ENCODE measurements around the gene IL17RD. TPM values are rescaled to one million over a fixed set of nuclear protein-coding genes. Genes with fewer than 3 reads are reported as not detected.

Gene IL17RD
- total and polyA plus RNA-seq, 11 donors: 1.4 to 11.3 (median 5.4) TPM

GRCh38 chr3:57120451-57121174 lies 44.5 kb downstream of the IL17RD start:
- ATAC-seq (peak in 3 of 4 donors; percentile 7 to 54 (median 50)), DNase-seq (no peak)
- Histone ChIP-seq H3K9me3 (no peaks in the 10 kb centered on the region), H3K4me3 (no peak overlapping the region), H3K36me3 (no peaks in the 10 kb centered on the region), H3K27ac (peak overlapping the region in 1 of 12 donors; percentile 71), H3K4me1 (peaks cover 0 to 15% (median 5%) of the 10 kb centered on the region in 12 donors), H3K27me3 (no peaks in the 10 kb centered on the region)
- TF ChIP-seq CTCF (IDR thresholded peaks at IDR 0.05): no peak
- intact Hi-C loops (cut with DNase I): loop anchor here in 1 of 10 donors (5.0 kb wide), 1 partner anchor 37 kb away; no protein-coding TSS in a partner anchor
- 34 to 46% (median 42%) methylated on average over 10 of the region's 10 CpGs for WGBS, 4 donors

- Histone ChIP-seq H3K27ac (peak overlapping the region in 1 of 12 donors; percentile 71), H3K4me3 (no peak overlapping the region), H3K36me3 (no peaks in the 10 kb centered on the region), H3K27me3 (no peaks in the 10 kb centered on the region), H3K4me1 (peaks cover 0 to 15% (median 5%) of the 10 kb centered on the region in 12 donors), H3K9me3 (no peaks in the 10 kb centered on the region)
- peak in 2 of 4 donors; percentile 17 to 50 for ATAC-seq
- intact Hi-C loops (cut with DNase I): loop anchor here in 1 of 10 donors (5.0 kb wide), 1 partner anchor 37 kb away; no protein-coding TSS in a partner anchor
- TF ChIP-seq POLR2A (IDR thresholded peaks at IDR 0.05): no peak
- no peak for TF ChIP-seq CTCF (IDR thresholded peaks at IDR 0.05)
- 54 to 72% (median 60%) methylated on average over 3 of the region's 3 CpGs for WGBS, 4 donors
- no peak for DNase-seq
Observed at GRCh38 chr3:57120040-57120439, 45.1 kb downstream of the IL17RD start.

GRCh38 chr3:57118254-57118653 lies 46.9 kb downstream of the IL17RD start:
- no peak for ATAC-seq
- Histone ChIP-seq H3K27me3 (no peaks in the 10 kb centered on the region), H3K9me3 (no peaks in the 10 kb centered on the region), H3K27ac (peak overlapping the region in 1 of 12 donors; percentile 1), H3K4me3 (no peak overlapping the region), H3K36me3 (peaks cover 0 to 14% (median 0%) of the 10 kb centered on the region in 9 donors), H3K4me1 (peaks cover 0 to 15% (median 5%) of the 10 kb centered on the region in 12 donors)
- 37 to 49% (median 44%) methylated on average over 3 of the region's 3 CpGs for WGBS, 4 donors
- no peak for DNase-seq
- intact Hi-C loops (cut with DNase I): no loop called here
- TF ChIP-seq CTCF (IDR thresholded peaks at IDR 0.05): no peak
- no peak for TF ChIP-seq POLR2A (IDR thresholded peaks at IDR 0.05)

GRCh38 chr3:57116501-57116900 lies 48.7 kb downstream of the IL17RD start:
- H3K27ac ChIP-seq: no peak overlapping the region
- H3K9me3 ChIP-seq: no peaks in the 10 kb centered on the region
- H3K4me1 ChIP-seq: peaks cover 0 to 15% (median 5%) of the 10 kb centered on the region in 12 donors
- WGBS, 4 donors: 91 to 100% (median 98%) methylated on average over 3 of the region's 3 CpGs
- intact Hi-C loops (cut with DNase I): no loop called here
- no peak overlapping the region for H3K4me3 ChIP-seq
- no peak for TF ChIP-seq CTCF (IDR thresholded peaks at IDR 0.05)
- TF ChIP-seq POLR2A (IDR thresholded peaks at IDR 0.05): no peak
- ATAC-seq (no peak), DNase-seq (no peak)
- H3K27me3 ChIP-seq: no peaks in the 10 kb centered on the region
- peaks cover 0 to 23% (median 0%) of the 10 kb centered on the region in 9 donors for H3K36me3 ChIP-seq

All from heart left ventricle (tissue), 16 donors.